ENCODE results near the gene NMRK2. TPM values are rescaled to one million over a fixed set of nuclear protein-coding genes. Genes with fewer than 3 reads are reported as not detected.
A peak's percentile ranks its signal among the peaks of the same experiment; 100 is the strongest.

The NMRK2 gene
- total and polyA plus RNA-seq, 2 of the 13 experiments (the other 11 are each of a cell fraction or from before 2014, with no cell fraction given), result not detected

DNA sequence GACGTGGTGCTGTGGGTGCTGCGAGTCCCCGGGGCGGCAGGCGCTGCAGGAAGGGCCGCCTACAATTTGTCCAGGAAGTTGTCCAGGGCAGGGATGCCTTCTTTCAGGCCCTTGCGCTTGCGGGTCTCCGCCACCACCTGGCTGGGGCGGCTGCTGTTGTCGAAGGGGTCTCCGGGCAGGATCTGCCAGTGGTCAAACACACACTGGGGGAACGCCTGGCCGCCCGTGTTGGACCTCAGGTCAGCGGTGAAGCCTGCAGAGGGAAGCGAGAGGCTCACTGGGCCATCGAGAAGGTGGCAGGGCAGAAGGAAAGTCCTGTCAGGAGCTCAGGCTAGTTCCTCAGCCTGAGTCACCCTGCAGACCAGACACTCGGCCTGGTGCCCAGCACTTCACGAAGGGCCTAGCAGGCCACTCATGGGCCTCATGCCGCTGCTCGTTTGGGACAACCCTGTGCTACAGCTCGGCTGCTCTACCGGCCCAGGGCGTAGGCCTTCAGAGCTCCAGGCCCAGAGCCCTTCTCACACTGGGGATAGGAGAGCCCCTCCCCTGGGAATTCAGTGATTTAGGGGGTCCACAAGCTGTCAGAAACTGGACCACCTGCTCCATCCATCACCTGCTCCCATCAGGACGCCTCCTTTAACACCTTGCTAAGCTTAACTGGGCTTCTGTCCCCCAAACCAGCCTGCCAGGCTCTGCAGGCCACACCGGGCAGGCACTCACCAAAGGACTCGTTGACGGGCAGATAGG, 43.8 kb downstream of the NMRK2 start:
- DNase-seq (ENCODE audit: low spot score) (no peak), FAIRE-seq (no peak), ATAC-seq (peak; percentile 9)
- intact Hi-C loops (cut with micrococcal nuclease; ENCODE audit: unreplicated experiment), result no loop called here
- no peak overlapping the region for H3K27ac ChIP-seq (ENCODE audit: extremely low read length, insufficient read depth, low read length)
- peaks cover 14% of the 10 kb centered on the region for H3K79me2 ChIP-seq (ENCODE audit: insufficient read depth, low read length)
- TF ChIP-seq PRPF4 (IDR thresholded peaks at IDR 0.05; ENCODE audit: low read depth, low read length, poor library complexity, severe bottlenecking), result peak; percentile 12
- 0 out of 4 replicates have a peak, but pooled peaks of 1 of the 2 experiments have one; percentile 53 for TF ChIP-seq POLR2A (IDR thresholded peaks at IDR 0.05; ENCODE audit: insufficient read depth in 1 of 2, low read depth in 2 of 2, low read length in 2 of 2)
- peak; percentile 0; the same call in 1 of the 2 replicates for TF ChIP-seq POLR2AphosphoS2 (IDR thresholded peaks at IDR 0.05; ENCODE audit: low read depth, low read length)
- no peak for TF ChIP-seq ZNF678 (CRISPR knock-in tag; IDR thresholded peaks at IDR 0.05)
- TF ChIP-seq RBM22 (optimal IDR thresholded peaks at IDR 0.05; ENCODE audit: low read length), result peak; percentile 82
- peak; percentile 81 for TF ChIP-seq RBFOX2 (IDR thresholded peaks at IDR 0.05; ENCODE audit: low read depth, low read length)
- TF ChIP-seq, protein P1, sequence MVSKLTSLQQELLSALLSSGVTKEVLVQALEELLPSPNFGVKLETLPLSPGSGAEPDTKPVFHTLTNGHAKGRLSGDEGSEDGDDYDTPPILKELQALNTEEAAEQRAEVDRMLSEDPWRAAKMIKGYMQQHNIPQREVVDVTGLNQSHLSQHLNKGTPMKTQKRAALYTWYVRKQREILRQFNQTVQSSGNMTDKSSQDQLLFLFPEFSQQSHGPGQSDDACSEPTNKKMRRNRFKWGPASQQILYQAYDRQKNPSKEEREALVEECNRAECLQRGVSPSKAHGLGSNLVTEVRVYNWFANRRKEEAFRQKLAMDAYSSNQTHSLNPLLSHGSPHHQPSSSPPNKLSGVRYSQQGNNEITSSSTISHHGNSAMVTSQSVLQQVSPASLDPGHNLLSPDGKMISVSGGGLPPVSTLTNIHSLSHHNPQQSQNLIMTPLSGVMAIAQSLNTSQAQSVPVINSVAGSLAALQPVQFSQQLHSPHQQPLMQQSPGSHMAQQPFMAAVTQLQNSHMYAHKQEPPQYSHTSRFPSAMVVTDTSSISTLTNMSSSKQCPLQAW (CRISPR knock-in tag; IDR thresholded peaks at IDR 0.05), result no peak
- TF ChIP-seq ZNF652 (CRISPR knock-in tag; IDR thresholded peaks at IDR 0.05; ENCODE audit: borderline replicate concordance, low read depth), result no peak
- 0 out of 2 replicates have a peak, but pooled peaks have one; percentile 4 for TF ChIP-seq ZFX (CRISPR knock-in tag; IDR thresholded peaks at IDR 0.05; ENCODE audit: low read depth)
- TF ChIP-seq SOX13 (IDR thresholded peaks at IDR 0.05), result no peak
- TF ChIP-seq SOX13 (CRISPR knock-in tag; conservative IDR thresholded peaks at IDR 0.05 in 1 of 2, IDR thresholded peaks at IDR 0.05 in 1 of 2), result peak in 1 of 2 experiments; percentile 66; a peak in 1 of 4 replicates
- TF ChIP-seq POLR2G (IDR thresholded peaks at IDR 0.05; ENCODE audit: low read depth, low read length), result peak; percentile 55
- TF ChIP-seq RAD21 (CRISPR knock-in tag; IDR thresholded peaks at IDR 0.05), result peak; percentile 38; the same call in 1 of the 2 replicates
- H3K4me3 ChIP-seq (replicated peaks in 1 of 3; ENCODE audit: insufficient read depth in 1 of 3, low read depth in 2 of 3, low read length in 3 of 3), result no peak overlapping the region
- TSS peak; percentile 36 for BruUV-seq (replicated peaks)
- H2AFZ ChIP-seq (ENCODE audit: low read length), result no peak overlapping the region
- H4K20me1 ChIP-seq (ENCODE audit: insufficient read depth, low read length), result peaks cover 62% of the 10 kb centered on the region
- in situ Hi-C loops (cut with HindIII; ENCODE audit: extremely low pct_ligation_motif_present, low pct_unique_long_range_greater_than_20kb), result no loop called here
- H3K9me3 ChIP-seq (ENCODE audit: low read length), result no peaks in the 10 kb centered on the region
- H3K4me2 ChIP-seq (ENCODE audit: low read depth, low read length), result no peak overlapping the region
- ChIA-PET CTCF (ENCODE audit: low intra/inter-chr PET ratio, low total read pairs) (no interaction called here), POLR2A (interaction anchor here (2.8 kb wide), 1 partner anchor 9 kb away, joined by 15 read pairs; the partner anchor contains the start of gene EEF2)
- H3K27me3 ChIP-seq (ENCODE audit: control insufficient read depth in 1 of 2, insufficient read depth in 2 of 2, low read length in 2 of 2), result no peaks in the 10 kb centered on the region
- H3K4me1 ChIP-seq (ENCODE audit: insufficient read depth, low read length), result peaks cover 12% of the 10 kb centered on the region
- peaks cover 50 to 58% of the 10 kb centered on the region in 2 experiments for H3K36me3 ChIP-seq (replicated peaks in 1 of 2; ENCODE audit: control insufficient read depth in 1 of 2, insufficient read depth in 2 of 2, low read length in 2 of 2)
- WGBS (ENCODE audit: low lambda C conversion rate), result 100% methylated on average over 11 of the region's 29 CpGs
- H3K9ac ChIP-seq (ENCODE audit: insufficient read depth, low read depth, low read length), result no peak overlapping the region
